GM19468 (cell line): ENCODE results near the gene NRARP.

Experiments used
- ATAC-seq: cut with Tn5 transposase; IDR thresholded peaks from one replicate; pipeline ENCODE4 v1.9.1; 2021; ENCODE audit warnings: mild to moderate bottlenecking, moderate library complexity, moderate number of reproducible peaks; ENCODE audit not compliant: unreplicated experiment; ENCODE audit errors: extremely low read depth

Gene NRARP

DNA sequence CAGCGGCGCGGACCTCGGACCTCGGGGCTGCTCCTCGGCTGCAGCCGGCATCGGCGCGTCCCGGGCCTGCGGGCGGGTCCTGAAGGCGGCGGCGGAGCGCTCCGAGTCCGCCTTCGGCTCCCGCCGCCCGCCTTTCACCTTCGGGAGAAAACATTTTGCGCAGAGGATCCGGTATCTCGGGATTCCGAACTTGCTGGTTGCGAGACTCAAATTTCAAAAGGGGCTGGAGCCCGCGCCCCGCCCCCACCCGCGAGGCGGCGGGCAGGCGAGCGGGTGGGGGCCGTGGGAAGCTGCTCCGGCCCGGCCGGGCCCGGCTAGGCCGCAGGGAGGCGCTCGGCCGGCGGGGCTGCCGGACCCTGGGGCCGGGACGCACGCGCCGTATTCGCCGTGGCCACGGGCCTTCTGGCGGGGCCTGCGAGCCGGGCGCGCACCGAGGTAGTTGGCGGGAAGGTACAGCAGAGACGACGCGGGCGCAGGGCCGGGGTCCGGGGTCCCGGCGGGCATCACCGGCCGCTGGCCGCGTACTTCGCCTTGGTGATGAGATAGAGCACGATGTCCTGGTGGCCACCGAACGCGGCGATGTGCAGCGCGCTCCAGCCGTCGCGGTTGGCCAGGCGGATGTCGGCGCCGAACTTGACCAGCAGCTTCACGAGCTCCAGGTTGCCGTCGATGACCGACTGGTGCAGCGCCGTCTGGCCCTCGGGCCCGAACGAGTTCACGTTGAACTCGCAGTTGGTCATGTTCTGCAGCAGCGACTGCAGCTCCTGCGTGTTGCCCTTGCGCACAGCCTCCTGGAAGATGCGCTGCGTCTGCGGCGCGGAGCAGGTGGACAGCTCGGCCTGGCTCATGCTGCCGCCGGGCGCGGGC is 757 bp downstream of the NRARP start:
- ATAC-seq, result no peak

DNA sequence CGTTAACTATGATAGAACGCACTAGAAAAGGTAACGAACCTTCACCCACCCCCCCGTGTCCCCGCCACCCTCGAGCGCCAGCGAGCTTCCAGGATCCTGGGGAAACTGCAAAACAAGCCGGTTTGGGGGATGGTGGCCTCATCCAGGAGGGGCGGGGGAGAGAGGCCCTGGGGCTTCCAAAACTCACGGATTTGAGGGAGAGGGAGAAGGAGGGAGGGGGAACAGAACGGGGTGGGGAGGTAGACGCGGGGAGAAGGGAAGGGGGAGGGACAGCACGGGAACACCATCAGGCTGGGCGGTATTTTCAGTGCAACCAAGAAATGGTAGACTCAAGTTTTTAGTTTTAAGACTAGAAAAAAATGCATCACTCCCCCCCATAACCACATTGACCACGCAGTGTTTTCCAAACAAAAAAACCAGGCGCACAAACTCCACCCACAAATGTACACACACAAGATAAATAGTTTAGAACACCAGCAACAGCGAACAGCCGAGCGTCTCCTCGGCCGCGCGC is 1.4 kb downstream of the NRARP start:
- ATAC-seq, result no peak

DNA sequence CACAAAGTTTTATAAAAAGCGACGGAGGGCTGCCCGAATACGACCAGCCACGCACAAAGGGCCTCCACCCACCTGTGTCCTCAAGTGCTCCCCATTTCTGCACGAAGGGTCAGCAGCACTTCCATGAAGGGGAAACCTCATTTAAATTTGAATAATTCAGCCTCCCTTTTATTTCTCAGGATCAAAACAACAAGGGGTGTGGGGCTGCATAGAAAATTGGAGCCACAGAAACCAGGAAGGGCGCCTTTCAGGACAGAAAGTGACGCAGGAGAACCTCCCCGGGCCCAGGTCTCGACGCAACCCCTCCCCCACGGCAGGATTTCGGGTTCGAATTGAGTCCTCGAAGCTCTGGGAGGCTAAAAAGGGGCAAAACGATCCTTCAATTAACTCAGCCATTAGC is 2.1 kb downstream of the NRARP start:
- no peak for ATAC-seq

DNA sequence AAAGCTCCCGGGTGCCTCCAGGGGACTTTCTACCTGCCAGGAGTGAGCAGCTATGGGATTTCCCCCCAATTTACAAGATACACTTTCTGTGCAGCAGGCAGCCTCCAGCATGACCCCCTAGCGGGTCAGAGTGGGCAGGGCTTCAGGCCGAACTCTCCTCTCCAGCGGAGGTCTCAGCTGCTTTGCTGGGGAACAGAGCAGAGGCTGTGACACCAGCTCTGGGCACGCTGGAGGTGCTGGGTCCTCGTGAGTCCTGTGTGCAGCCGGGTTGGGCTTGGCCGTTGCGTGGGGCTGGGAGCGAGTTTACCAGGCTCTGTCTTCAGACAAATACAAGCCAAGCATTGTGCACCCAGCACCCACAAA is 2.9 kb downstream of the NRARP start:
- ATAC-seq, result no peak

DNA sequence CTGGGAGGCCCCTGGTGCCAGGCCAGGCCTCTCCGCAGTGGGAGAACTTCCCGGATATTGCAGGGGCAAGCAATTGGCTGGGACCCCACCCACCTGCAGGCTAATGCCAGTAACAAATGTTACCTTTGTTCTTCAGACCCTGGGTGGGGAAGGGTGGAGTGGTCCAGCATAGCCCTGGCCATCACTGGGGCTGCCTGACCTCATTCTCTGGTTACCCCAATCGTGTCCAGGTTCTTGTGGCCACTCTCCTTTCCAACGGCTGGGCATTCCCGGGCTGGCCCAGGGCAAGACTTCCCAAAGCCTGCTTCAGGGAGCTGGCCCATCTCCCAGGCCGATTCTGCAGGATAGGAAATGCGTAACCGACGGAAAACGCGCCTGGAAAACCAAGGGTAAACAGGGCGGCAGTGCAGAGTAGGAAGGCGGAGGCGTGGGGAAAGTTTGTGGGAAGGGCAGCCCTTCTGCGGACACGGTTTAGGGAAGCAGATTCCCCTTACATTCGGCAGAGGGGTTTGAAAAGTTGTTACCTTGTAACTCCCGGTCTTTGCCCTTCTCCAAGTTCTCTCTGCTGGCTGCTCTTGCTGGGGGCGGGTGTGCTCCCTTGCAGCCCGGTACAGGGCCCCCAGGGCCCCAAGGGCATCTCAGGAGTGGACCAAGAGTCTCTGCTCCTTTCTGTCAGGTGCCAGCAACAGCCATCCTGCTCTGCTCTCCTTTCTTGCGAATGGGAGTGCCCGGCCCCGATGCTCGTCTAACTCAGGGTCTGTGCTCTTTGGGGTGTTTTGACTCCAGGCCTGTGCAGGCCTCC is 3.5 kb downstream of the NRARP start:
- ATAC-seq, result no peak

DNA sequence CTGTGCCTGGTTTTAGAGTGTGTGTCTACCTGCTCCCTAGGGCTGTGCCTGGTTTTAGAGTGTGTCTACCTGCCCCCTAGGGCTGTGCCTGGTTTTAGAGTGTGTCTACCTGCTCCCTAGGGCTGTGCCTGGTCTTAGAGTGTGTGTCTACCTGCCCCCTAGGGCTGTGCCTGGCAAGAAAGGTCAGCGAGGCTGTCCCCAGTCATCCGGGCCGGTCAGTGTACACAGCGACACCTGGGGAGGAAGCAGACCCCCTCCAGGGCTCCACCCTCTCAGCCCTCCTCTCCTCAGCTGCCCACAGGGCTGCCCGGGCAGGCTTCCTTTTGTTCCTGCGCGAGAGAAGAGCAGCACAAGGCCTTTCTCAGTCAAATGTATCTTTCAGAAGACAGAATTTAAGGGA is 4.1 kb downstream of the NRARP start:
- ATAC-seq, result no peak

DNA sequence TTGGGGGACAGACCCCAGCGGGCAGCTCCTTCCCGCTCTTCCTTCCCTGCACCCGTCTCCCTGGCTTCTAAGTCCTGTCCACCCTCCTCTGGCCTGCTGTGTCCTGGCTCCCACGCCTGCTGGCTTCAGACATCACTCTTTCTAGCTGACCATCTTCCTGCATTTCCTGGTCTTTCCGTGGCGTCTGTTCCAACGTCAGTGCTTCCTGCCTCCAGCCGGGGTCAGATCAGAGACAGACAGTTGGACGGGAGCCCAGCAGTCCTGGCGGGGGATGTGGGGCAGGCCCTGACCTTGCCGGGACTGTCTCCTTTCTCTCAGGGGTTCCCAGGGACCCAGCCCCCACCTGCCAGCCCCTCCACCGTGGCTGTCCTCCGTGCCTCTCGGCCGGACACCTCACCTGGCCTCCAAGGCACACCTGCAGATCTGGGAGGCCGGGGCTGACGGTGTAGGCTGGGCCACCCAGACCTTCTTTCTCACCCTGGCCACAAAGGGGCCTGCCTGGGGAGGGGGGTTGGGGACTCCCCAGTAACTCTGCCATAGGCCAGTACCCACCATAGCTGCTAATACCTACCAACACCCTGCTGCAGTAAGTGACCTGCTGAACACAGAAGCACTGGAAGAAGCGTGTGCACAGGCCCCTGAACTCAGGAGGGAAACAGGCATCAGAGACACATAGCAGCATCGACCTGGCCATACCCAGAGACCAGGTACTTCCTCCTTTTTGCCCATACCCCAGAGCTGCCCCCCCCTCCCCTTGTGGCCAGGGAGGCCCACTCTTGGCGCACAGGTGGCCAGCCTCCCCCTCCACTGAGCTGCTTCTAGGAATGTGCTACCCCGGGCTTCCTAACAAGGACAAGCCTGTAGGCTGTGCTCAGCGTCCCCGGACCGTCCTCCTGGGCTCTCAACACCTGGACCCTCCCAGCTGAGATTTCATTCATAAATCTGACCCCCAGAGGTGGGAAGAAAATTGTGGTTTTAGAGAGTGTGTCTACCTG is 5.1 kb downstream of the NRARP start:
- no peak for ATAC-seq

DNA sequence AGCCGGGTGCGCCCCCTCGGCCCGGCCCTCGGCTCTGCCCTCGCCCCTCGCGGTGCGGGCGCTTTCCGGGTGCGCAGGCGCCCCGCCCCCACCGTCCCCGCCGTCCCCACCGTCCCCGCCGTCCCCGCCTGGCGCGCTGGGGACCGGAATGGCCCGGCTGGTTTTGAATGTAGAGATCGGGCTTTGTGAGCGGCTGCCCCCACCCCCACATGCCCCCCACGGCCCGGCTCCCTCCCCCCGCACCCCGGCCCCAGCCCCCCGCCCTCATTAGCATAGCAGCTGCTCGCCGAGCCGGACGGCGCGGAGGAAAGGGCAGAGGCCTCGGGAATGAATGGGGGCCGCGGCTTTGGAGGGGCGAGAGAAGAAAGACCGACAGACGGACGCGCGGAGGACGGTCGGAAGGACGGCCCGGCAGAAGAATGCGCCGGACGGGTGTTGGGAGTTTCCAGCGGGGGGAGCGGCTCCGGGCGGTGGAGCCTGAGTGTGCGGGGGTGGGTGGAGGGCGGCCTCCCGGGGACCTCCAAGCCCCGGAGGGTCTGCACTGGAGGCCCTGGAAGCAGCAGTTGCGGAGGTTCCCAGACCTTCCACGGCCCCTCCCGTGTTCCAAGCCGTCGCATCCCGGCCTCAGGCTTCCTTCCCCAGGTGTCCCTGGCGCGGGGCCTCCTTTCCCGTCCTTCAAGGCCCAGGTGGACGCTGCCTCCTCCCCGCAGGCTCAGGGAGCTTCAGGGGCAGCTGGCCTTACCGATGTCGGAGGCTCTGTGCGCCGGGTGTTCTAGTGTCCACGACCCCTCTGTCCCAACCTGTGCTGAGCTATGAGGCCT is 6.0 kb downstream of the NRARP start:
- ATAC-seq, result no peak

DNA sequence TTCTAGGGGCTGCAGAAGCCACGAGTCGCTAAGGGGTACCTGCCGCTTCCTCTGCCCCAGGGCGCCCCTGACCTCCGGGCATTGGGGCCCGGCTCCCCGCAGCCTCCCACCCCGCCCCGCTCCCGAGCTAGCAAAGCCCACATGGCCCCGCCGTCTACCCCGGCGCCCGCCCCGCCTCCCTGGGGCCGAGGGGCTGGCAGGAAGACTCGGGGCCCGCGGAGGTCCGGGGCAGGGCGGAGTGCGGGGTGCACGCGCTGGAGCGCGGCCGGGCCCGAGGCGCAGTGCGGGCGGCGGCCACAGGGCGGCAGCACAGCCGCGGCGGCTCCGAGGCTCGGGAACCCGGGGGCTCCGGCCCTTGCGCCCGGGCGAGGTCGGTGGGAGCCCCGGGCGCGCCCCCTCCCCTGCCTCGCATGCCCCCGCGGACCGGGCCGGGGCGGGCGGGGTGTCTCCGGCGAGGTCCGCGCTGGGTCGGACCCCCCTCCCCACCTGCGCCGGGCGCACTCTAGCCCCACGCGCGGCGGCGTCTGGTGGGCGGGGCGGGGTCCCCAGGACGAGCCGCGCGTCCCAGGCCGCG is 6.7 kb downstream of the NRARP start:
- ATAC-seq, result no peak

DNA sequence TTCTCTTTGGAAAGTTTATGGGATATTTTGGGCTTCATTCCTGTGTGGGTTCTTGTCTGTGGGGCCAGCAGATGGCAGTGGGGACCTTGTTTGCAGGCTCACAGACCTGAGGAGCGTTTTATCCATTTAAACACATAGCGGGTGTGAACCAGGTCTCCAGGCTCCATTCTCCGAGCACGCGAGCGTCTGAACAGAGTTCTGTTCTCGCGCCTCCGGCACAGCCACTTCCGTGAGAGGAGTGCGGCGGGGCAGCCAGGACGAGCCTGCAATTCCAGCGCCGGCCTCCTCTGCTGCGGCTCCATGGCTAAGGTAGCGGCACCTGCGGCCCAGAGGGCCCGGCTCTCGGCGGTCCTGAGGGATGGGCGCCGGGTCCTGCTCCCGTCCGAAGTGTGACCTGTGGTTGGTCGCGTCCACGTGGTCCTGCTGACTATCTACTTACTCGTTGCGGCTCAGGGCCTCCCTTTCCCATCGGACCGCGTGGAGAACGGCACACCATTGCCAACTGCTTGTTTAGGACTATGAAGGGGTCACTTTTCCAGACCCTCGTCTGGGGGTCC is 7.3 kb downstream of the NRARP start:
- no peak for ATAC-seq

DNA sequence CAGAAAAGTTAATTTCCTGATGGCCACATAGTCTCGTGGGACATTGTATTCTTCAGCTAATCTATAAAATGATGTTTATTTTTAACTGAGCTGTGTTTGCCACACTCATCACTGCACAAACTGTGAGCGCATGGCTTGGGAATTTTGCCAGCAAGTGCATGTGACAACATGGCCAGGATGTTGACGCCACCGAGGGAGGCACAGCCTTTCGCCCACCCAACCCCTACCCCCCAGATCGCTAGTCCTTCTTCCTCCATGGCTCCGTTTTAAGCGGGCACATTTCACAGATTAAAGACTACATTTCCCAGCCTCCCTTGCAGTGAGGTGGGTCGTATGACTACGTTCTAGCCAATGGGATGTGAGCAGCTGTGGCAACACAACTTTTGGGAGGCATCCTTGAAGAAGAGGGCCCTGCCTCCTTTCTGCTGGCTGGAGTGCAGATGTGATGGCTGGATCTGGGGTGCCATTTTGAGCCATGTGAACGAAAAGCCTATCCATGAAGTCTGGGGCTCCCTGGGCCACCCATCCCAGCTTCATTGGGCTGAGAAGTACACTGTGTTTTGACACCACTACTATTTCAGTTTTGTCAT is 7.9 kb downstream of the NRARP start:
- no peak for ATAC-seq

DNA sequence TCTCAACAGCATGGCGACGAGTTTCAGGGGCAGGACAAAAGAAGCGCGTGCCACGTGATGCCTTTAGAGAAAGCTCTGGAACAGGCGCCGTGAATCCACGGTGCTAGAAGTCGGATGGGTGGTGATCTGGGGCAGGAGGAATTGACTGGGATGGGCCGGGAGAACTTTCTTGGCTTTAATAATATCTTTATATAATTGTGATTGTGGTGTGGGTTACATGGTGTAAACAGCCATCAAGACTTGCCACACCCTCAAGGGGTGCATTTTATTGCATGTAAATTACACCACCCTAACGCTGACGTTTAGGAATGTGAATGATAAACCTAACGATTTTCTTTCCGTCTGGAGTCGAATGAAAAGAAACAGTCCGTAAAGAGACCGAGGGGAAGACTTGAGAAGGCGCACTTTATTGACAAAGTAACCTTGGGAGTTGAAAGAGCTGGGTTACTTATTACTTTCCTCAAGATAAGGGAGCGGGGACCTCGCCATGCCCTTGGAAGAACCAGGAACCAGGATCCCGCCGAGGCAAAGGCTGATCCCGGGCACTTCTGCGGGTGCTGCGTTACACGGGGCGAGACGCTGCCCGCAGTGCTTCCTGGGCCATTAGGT is 8.5 kb downstream of the NRARP start:
- no peak for ATAC-seq

DNA sequence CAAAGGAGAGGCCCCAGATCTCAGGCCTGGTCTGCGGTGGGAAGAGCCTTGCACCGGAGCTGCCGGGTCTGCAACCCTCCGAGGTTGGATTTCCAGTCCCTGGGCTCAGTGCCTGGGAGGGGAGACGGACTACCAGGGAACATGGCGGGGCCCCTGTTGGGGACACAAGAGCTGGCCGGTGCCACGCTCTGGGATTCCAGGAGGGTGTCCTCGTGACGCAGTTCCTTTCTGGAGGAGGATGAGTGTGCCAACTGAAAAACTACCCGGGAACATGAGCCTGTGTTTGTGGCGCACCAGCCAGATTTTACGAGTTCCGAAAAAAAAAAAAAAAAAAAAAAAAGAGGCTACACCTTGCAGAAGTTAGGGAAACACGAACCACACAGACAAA is 9.0 kb downstream of the NRARP start:
- ATAC-seq, result no peak

DNA sequence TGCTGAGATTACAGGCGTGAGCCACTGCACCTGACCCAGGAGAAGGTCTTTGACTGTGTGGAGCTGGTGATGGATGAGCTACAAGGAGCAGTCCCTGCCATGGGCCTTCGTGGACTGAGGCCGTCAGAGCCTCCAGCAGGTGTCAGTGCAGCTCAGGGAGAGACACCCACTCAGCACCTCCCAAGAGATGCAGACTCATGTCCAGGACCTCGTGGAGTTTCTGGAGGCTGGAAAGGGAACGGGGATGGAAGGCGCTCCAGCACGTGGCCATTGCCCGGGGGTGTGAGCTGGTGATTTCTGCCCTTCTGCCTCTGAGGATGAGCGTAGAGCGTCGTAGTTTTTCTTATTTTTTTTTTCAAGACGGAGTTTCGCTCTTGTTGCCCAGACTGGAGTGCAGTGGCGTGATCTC is 15.1 kb downstream of the NRARP start:
- ATAC-seq, result no peak

DNA sequence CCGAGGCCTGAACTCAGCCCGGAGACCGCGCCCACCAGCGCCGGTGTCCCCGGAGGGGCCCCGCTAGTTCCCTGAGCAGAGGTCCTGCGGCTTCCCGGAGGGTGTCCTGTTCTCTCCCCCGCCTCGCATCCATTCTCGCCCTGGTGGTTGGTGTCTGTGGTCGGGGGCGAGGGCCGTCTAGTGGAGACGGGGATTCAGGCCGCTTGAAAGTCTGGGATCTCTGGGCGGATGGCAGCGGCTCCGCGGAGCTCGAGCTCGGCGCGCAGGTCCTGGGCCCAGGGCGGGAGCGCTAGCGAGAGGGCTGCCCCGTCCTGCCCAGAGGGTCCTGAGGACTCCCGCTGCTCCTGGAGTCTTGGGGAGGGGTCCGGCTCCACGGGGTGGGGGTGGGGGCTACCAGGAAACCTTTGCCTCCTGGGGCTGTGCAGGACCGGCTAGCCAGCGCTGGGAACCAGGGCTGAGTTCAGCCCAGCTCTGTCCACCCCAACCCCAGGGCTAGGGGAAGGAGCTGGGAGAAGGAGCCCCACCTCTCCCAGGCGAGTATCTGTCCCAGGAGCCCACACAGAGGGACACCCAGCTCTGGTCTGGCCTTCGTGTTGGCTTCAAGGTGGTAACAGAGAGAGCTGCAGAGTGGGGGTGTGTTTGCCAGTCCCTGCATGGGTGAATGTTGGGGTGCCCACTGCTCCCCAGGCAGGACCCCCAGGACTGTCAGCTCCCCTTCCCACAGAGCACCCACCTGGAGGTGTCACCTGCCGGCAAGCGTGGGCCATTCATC is 20.5 kb downstream of the NRARP start:
- no peak for ATAC-seq

DNA sequence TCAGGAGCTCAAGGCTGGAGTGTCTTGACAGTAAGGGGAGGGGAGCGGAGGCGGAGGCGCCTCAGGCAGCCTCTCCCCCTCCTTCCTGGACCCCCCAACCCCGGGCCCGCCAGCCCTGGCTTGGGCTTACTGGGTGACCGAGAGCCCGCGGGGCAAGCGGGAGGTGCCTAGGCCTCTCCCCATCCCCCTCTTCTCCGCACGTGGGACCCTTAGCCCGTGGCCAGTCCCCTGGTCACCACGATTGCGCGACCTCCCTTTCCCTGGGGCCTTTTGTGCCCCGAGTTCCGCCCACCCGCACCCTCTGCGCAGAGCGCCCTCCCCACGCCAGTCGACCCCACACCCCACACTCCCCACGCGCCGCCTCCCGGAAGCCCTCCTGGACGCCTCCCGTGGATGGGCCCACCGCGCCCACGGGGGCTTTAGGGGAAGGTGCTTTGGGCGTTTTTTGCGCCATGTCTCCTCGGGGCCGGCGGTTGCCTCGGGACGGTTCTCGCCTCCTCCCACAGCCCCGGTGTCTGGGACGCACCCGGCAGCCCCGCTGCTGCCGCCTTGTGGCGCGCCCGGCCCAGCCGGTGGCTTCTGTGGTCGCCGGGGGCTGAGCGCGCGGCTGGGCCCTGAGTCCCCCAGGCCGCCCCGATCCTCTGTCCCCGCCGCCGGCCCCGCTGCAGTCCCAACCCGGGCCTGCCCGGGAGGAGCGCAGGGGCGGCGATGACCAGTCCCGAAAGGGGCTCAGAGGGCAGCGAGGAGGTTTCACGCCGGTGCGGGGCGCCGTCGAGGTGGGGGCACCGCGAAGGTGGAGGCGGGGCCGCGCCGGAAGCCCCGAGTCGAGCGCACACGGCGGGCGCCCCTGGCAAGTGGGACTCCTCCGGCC is 21.4 kb downstream of the NRARP start:
- no peak for ATAC-seq
